HT1080 (cell line): Measurements from ENCODE around the gene COMMD2. TPM values are rescaled to one million over a fixed set of nuclear protein-coding genes. Genes with fewer than 3 reads are reported as not detected.

Experiments
- DNase-seq: peaks from one replicate; pipeline ENCODE4 v3.0.0-alpha.2; 2015; ENCODE audit warnings: low read depth
- small RNA-seq: library from RNA; depleted of rRNA; stranded (forward); fragments of <200 nt; gene quantifications from one replicate; pipeline ENCODE3, GENCODE V24; 2014
- total RNA-seq: library from RNA; depleted of rRNA; stranded (reverse); fragments of >200 nt; shearing (Covaris generic); gene quantifications from 2 replicates; pipeline ENCODE4 v1.2.3, GENCODE V29; 2014; rRNA removed

COMMD2 gene
- total RNA-seq, 1 experiment from 2014 or later: 50.0 TPM

DNA sequence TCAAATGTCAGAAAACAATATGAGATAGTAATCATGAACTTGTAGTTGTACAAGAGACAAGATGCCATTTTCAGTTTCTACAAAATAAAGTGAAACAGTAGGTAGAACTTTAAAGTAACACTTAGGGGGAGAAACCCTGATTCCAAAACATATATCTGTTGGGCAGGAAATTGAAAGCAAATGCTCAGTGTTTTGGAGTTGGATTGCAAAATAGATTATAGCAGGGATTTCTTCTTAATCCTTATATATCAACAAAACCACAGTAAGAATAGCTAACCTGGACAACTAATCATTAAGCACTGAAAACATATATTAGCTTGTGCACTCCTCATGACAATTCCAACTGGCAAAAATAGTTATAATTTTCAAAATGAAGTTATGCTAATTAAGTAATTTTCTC, 46.9 kb downstream of the COMMD2 start:
- DNase-seq: no peak

DNA sequence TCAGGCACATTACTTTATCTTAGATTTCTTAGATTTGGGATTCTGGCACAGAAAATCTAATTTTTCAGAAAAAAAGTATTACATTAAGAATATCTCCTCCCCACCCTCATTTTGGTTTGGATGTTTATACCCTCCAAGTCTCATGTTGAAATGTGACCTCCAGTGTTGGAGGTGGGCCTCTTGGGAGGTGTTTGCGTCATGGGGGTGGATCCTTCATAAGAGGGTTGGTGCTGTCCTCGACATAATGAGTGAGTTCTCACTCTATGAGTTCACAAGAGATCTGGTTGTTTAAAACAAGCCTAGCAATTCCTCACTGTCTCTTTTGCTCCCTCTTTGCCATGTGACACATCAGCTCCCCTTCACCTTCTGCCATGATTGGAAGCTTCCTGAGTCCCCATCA, 48.8 kb downstream of the COMMD2 start:
- DNase-seq: no peak

DNA sequence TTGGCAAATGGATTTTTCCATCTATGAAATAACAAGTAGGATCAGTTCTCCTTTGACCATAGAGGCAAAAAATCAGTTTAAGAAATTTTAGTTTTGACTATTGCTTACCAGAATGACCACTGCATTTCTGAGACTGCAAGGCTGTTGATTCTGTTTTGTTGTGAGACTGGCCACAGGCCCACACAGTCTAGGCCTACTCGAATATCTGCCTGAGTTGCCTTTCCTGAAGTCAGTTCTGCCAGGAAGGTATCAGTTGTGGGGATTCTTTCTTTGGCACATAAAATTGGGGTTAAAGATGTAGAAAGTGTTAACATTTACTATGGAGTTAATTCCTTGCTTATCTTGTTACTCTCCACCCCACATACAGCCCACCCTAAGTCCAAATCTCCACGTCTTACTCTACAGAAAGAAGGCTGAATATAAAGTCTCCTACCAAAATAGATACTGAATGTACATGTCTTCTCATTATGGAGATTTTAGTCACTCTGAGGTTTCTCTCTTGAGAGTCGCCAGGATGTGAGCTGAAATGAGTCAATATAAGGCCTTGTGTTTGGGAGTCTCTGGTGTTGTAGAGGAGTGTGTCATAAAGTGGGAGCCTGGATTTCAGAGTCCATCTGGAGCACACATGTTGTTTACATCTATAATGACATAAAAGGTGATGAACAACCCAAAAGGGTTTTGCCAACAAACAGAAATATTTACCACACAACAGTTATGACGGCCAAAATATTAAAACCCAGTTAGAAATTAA, 49.4 kb downstream of the COMMD2 start:
- DNase-seq: peak; percentile 96

DNA sequence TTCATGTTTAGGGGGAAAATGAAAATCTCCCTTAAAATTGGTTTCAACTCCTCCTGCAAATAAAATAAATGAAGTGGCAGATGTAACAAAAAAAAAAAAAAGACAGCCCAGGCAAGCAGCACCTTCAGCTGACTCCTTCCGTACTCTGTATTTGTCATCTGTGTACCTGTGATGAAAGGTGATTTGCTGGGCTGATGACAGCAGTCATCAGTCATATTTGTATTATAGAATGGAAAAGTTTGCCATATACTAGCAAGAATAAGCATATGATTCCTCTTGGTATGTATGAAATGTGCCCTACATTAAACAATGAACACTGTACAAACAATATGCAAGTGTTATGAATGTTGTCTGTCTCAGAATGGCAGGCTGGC, 50.3 kb downstream of the COMMD2 start:
- DNase-seq: no peak

DNA sequence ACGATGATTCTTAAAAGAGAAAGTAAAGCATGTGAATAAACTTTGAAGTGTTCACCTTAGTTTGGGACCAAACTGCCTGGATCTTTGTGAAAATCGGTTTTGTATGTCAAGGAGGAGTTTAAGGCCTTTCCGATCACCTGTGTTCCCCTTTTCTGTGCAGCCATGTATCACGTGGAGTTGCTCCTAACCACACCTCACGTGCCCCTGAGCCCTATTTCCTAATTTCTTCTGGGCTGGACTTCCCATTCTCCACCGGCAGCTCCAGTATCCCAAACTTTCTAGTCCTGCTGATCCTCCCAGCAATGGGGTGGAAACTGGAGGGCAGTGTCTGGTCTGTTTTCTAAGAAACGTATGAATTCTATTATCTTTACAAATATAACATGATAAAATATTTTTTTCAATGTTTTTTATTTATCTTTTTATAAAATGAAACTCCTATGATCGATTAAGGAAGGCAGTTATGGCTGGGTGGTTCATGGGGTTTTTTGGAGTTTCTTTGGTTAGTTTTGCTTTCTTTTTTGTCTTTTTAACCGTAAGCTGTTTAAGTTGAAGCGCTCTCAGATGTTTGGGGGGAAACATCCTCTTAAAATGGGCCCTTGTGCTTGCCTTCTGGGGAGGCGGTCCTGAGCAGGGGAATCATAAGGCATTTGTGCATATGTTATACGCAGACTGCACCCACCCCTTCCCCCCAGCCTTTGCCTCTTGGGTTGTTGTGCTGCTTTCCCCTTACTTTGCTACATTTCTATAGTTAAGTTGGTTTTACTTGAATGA, 50.9 kb downstream of the COMMD2 start:
- DNase-seq: no peak

Small RNA genes lying within 50 kb of the gene (small RNA-seq; reads per million reads assigned to genes)
- gene RNU6-507P: not detected

Other genes starting within 250 kb of the COMMD2 start
- 68.3 and 116 TPM in 2 replicates for gene WWTR1, start 94.5 kb downstream of the COMMD2 start, total RNA-seq
- not detected in 2 replicates for gene ANKUB1, start 40.1 kb upstream of the COMMD2 start, total RNA-seq
- 47.5 and 56.6 TPM in 2 replicates for gene RNF13, start 60.7 kb upstream of the COMMD2 start, total RNA-seq
- 226 and 261 TPM in 2 replicates for gene PFN2, start 218.4 kb upstream of the COMMD2 start, total RNA-seq